ENCODE data around the gene EBI3. TPM values are rescaled to one million over a fixed set of nuclear protein-coding genes. Genes with fewer than 3 reads are reported as not detected.

The EBI3 gene
- total RNA-seq, 1 experiment from 2014 or later, result 0.10 TPM

GRCh38 chr19:4196587-4197148 lies 32.7 kb upstream of the EBI3 start:
- peaks cover 33% of the 10 kb centered on the region for H3K27me3 ChIP-seq (ENCODE audit: control insufficient read depth, insufficient read depth, low read length)
- no peaks in the 10 kb centered on the region for H3K36me3 ChIP-seq (replicated peaks; ENCODE audit: control insufficient read depth, insufficient read depth, low read length)
- peak; percentile 50 for DNase-seq

GRCh38 chr19:4197228-4197624 lies 32.1 kb upstream of the EBI3 start:
- Histone ChIP-seq H3K27me3 (ENCODE audit: control insufficient read depth, insufficient read depth, low read length) (peaks cover 38% of the 10 kb centered on the region), H3K36me3 (replicated peaks; ENCODE audit: control insufficient read depth, insufficient read depth, low read length) (no peaks in the 10 kb centered on the region), H3K4me3 (ENCODE audit: insufficient read depth, low read depth, low read length) (no peak overlapping the region)
- no peak for DNase-seq

More at GRCh38 chr19:4196587-4197148, 32.7 kb upstream of the EBI3 start:
- H3K4me3 ChIP-seq (ENCODE audit: insufficient read depth, low read depth, low read length), result no peak overlapping the region

- H3K27me3 ChIP-seq (ENCODE audit: control insufficient read depth, insufficient read depth, low read length), result peaks cover 38% of the 10 kb centered on the region
- peak; percentile 98 for DNase-seq
- H3K4me3 ChIP-seq (ENCODE audit: insufficient read depth, low read depth, low read length), result peak overlapping the region; percentile 32
- H3K36me3 ChIP-seq (replicated peaks; ENCODE audit: control insufficient read depth, insufficient read depth, low read length), result no peaks in the 10 kb centered on the region
Measured at GRCh38 chr19:4197625-4198466, 31.5 kb upstream of the EBI3 start.

GRCh38 chr19:4198467-4199126 lies 30.7 kb upstream of the EBI3 start:
- DNase-seq, result peak; percentile 44
- no peaks in the 10 kb centered on the region for H3K36me3 ChIP-seq (replicated peaks; ENCODE audit: control insufficient read depth, insufficient read depth, low read length)
- peaks cover 38% of the 10 kb centered on the region for H3K27me3 ChIP-seq (ENCODE audit: control insufficient read depth, insufficient read depth, low read length)
- H3K4me3 ChIP-seq (ENCODE audit: insufficient read depth, low read depth, low read length), result peak overlapping the region; percentile 32

GRCh38 chr19:4199699-4200293 lies 29.5 kb upstream of the EBI3 start:
- Histone ChIP-seq H3K4me3 (ENCODE audit: insufficient read depth, low read depth, low read length) (no peak overlapping the region), H3K27me3 (ENCODE audit: control insufficient read depth, insufficient read depth, low read length) (peaks cover 38% of the 10 kb centered on the region), H3K36me3 (replicated peaks; ENCODE audit: control insufficient read depth, insufficient read depth, low read length) (no peaks in the 10 kb centered on the region)
- DNase-seq, result peak; percentile 93

- H3K27me3 ChIP-seq (ENCODE audit: control insufficient read depth, insufficient read depth, low read length), result peaks cover 38% of the 10 kb centered on the region
- no peak for DNase-seq
- no peaks in the 10 kb centered on the region for H3K36me3 ChIP-seq (replicated peaks; ENCODE audit: control insufficient read depth, insufficient read depth, low read length)
- H3K4me3 ChIP-seq (ENCODE audit: insufficient read depth, low read depth, low read length), result no peak overlapping the region
Measured at GRCh38 chr19:4200940-4201542, 28.3 kb upstream of the EBI3 start.

- Histone ChIP-seq H3K27me3 (ENCODE audit: control insufficient read depth, insufficient read depth, low read length) (peaks cover 38% of the 10 kb centered on the region), H3K4me3 (ENCODE audit: insufficient read depth, low read depth, low read length) (no peak overlapping the region), H3K36me3 (replicated peaks; ENCODE audit: control insufficient read depth, insufficient read depth, low read length) (no peaks in the 10 kb centered on the region)
- no peak for DNase-seq
Measured at GRCh38 chr19:4201798-4202197, 27.5 kb upstream of the EBI3 start.

GRCh38 chr19:4206818-4207484 lies 22.4 kb upstream of the EBI3 start:
- H3K36me3 ChIP-seq (replicated peaks; ENCODE audit: control insufficient read depth, insufficient read depth, low read length), result no peaks in the 10 kb centered on the region
- DNase-seq, result peak; percentile 68
- no peak overlapping the region for H3K4me3 ChIP-seq (ENCODE audit: insufficient read depth, low read depth, low read length)
- H3K27me3 ChIP-seq (ENCODE audit: control insufficient read depth, insufficient read depth, low read length), result peaks cover 1% of the 10 kb centered on the region; the same call in 1 of the 2 replicates

GRCh38 chr19:4208385-4209094 lies 20.8 kb upstream of the EBI3 start:
- no peak overlapping the region for H3K4me3 ChIP-seq (ENCODE audit: insufficient read depth, low read depth, low read length)
- H3K27me3 ChIP-seq (ENCODE audit: control insufficient read depth, insufficient read depth, low read length), result no peaks in the 10 kb centered on the region; the same call in 1 of the 2 replicates
- peak; percentile 82 for DNase-seq
- no peaks in the 10 kb centered on the region for H3K36me3 ChIP-seq (replicated peaks; ENCODE audit: control insufficient read depth, insufficient read depth, low read length)

- no peak for DNase-seq
- Histone ChIP-seq H3K4me3 (ENCODE audit: insufficient read depth, low read depth, low read length) (no peak overlapping the region), H3K36me3 (replicated peaks; ENCODE audit: control insufficient read depth, insufficient read depth, low read length) (no peaks in the 10 kb centered on the region), H3K27me3 (ENCODE audit: control insufficient read depth, insufficient read depth, low read length) (no peaks in the 10 kb centered on the region)
Measured at GRCh38 chr19:4210166-4210731, 19.1 kb upstream of the EBI3 start.

GRCh38 chr19:4213116-4213515 lies 16.2 kb upstream of the EBI3 start:
- DNase-seq, result no peak
- H3K27me3 ChIP-seq (ENCODE audit: control insufficient read depth, insufficient read depth, low read length), result no peaks in the 10 kb centered on the region
- H3K36me3 ChIP-seq (replicated peaks; ENCODE audit: control insufficient read depth, insufficient read depth, low read length), result no peaks in the 10 kb centered on the region
- H3K4me3 ChIP-seq (ENCODE audit: insufficient read depth, low read depth, low read length), result no peak overlapping the region

- H3K4me3 ChIP-seq (ENCODE audit: insufficient read depth, low read depth, low read length), result no peak overlapping the region
- peak; percentile 32 for DNase-seq
- H3K36me3 ChIP-seq (replicated peaks; ENCODE audit: control insufficient read depth, insufficient read depth, low read length), result no peaks in the 10 kb centered on the region
- H3K27me3 ChIP-seq (ENCODE audit: control insufficient read depth, insufficient read depth, low read length), result no peaks in the 10 kb centered on the region
Measured at GRCh38 chr19:4215807-4216206, 13.5 kb upstream of the EBI3 start.

GRCh38 chr19:4216846-4217245 lies 12.5 kb upstream of the EBI3 start:
- DNase-seq, result peak; percentile 26
- Histone ChIP-seq H3K27me3 (ENCODE audit: control insufficient read depth, insufficient read depth, low read length) (no peaks in the 10 kb centered on the region), H3K4me3 (ENCODE audit: insufficient read depth, low read depth, low read length) (no peak overlapping the region), H3K36me3 (replicated peaks; ENCODE audit: control insufficient read depth, insufficient read depth, low read length) (peaks cover 2% of the 10 kb centered on the region)
